HFFc6 (cell line): ENCODE data around the gene OGN. TPM values are rescaled to one million over a fixed set of nuclear protein-coding genes. Genes with fewer than 3 reads are reported as not detected.

ENCODE experiments used
- DNase-seq: peaks from one replicate; pipeline ENCODE4 v3.0.0-alpha.2; 2018
- H3K27ac Mint-ChIP-seq: 2 replicates; pipeline ENCODE4 v1.8.0; 2020; ENCODE audit warnings: mild to moderate bottlenecking, mixed read lengths
- H3K27me3 Mint-ChIP-seq: 2 replicates; pipeline ENCODE4 v1.8.0; 2021; ENCODE audit warnings: mild to moderate bottlenecking, moderate library complexity, mixed read lengths; ENCODE audit not compliant: insufficient read depth
- H3K36me3 Mint-ChIP-seq: 2 replicates; pipeline ENCODE4 v1.8.0; 2021; ENCODE audit warnings: low read depth, mixed read lengths
- H3K4me1 Mint-ChIP-seq: 2 replicates; pipeline ENCODE4 v1.8.0; 2020; ENCODE audit warnings: low read depth, mixed read lengths
- H3K4me3 Mint-ChIP-seq: 2 replicates; pipeline ENCODE4 v1.8.0; 2020; ENCODE audit warnings: mild to moderate bottlenecking, moderate library complexity, mixed read lengths
- H3K9me3 Mint-ChIP-seq: 2 replicates; pipeline ENCODE4 v1.8.0; 2020; ENCODE audit warnings: mild to moderate bottlenecking, mixed read lengths
- CTCF ChIP-seq: fragments of 200-600 bp; sonication (generic); IDR thresholded peaks from 2 replicates; pipeline ENCODE4 v1.5.0; 2021; ENCODE audit warnings: antibody characterized with exemption, mild to moderate bottlenecking
- total RNA-seq, 6 experiments: library from RNA; stranded (reverse); fragmentation: NEBNext Ultra II Directional; extraction: Animal tissue kit (Norgen Biotek cat#: 25700); gene quantifications; 2 replicates in 1 of 6; 3 replicates in 5 of 6; pipeline ENCODE4 v1.2.3, GENCODE V29; 2021

Gene OGN
- total RNA-seq, 6 experiments from 2014 or later: 0.12 TPM; not detected in 5

- Mint-ChIP-seq H3K27me3 (no peaks in the 10 kb centered on the region), H3K27ac (no peak overlapping the region), H3K9me3 (no peaks in the 10 kb centered on the region), H3K4me3 (no peak overlapping the region), H3K4me1 (peaks cover 25% of the 10 kb centered on the region), H3K36me3 (no peaks in the 10 kb centered on the region)
- TF ChIP-seq CTCF: no peak
- no peak for DNase-seq
Observed at GRCh38 chr9:92392690-92393089, 11.7 kb downstream of the OGN start.

GRCh38 chr9:92385953-92386352 is 18.4 kb downstream of the OGN start:
- no peaks in the 10 kb centered on the region for H3K36me3 Mint-ChIP-seq
- no peak for TF ChIP-seq CTCF
- no peak overlapping the region for H3K4me3 Mint-ChIP-seq
- H3K9me3 Mint-ChIP-seq: no peaks in the 10 kb centered on the region
- peaks cover 30% of the 10 kb centered on the region for H3K4me1 Mint-ChIP-seq
- DNase-seq: no peak
- H3K27ac Mint-ChIP-seq: no peak overlapping the region
- no peaks in the 10 kb centered on the region for H3K27me3 Mint-ChIP-seq

GRCh38 chr9:92385477-92385876 is 18.9 kb downstream of the OGN start:
- TF ChIP-seq CTCF: no peak
- no peak for DNase-seq
- H3K4me3 Mint-ChIP-seq: no peak overlapping the region
- H3K36me3 Mint-ChIP-seq: no peaks in the 10 kb centered on the region
- no peaks in the 10 kb centered on the region for H3K27me3 Mint-ChIP-seq
- no peaks in the 10 kb centered on the region for H3K9me3 Mint-ChIP-seq
- H3K27ac Mint-ChIP-seq: no peak overlapping the region
- H3K4me1 Mint-ChIP-seq: peaks cover 30% of the 10 kb centered on the region

DNA sequence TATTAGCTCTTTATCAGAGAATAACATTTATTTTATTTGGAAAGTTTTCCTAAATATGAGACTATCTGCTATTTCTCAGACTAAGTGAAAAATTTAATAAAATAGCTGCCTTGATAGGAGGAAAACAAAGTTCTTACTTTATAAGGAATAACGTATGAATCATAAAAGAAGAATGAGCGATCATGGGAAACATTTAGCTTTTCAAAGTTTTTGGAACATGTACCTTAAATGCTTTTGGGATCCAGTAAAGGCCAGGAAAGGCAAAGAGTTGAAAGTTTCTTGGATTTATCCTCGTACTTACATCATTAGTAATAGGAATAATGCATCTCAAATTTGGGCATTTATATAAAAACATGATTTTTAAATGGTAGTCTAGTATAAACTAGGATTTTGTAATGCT is 19.4 kb downstream of the OGN start:
- no peak for TF ChIP-seq CTCF
- Mint-ChIP-seq H3K36me3 (no peaks in the 10 kb centered on the region), H3K4me3 (no peak overlapping the region), H3K27ac (no peak overlapping the region), H3K9me3 (no peaks in the 10 kb centered on the region), H3K4me1 (peaks cover 27% of the 10 kb centered on the region), H3K27me3 (no peaks in the 10 kb centered on the region)
- no peak for DNase-seq

- H3K27me3 Mint-ChIP-seq: no peaks in the 10 kb centered on the region
- H3K36me3 Mint-ChIP-seq: no peaks in the 10 kb centered on the region
- H3K4me1 Mint-ChIP-seq: peaks cover 27% of the 10 kb centered on the region
- DNase-seq: peak; percentile 28
- peak overlapping the region; percentile 21; the same call in 1 of the 2 replicates for H3K4me3 Mint-ChIP-seq
- H3K9me3 Mint-ChIP-seq: no peaks in the 10 kb centered on the region
- H3K27ac Mint-ChIP-seq: peak overlapping the region; percentile 42
- no peak for TF ChIP-seq CTCF
Observed at GRCh38 chr9:92384375-92384774, 20.0 kb downstream of the OGN start.

DNA sequence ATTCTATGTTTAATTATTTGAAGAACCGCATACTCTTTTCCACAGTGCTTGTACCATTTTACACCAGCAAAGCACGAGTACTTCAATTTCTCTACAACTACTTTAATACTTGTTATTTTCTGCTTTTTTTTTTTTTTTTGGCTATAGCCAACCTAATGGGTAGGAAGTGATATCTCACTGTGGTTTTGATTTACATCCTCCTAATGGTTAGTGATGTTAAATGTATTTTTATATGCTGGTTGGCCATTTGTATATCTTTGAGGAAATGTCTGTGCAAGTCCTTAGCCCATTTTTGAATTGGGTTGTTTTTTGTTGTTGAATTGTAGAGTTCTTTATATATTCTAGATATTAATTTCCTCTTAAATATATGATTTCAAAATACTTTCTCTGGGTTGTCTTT is 22.6 kb downstream of the OGN start:
- Mint-ChIP-seq H3K9me3 (no peaks in the 10 kb centered on the region), H3K27ac (no peak overlapping the region), H3K36me3 (no peaks in the 10 kb centered on the region), H3K27me3 (no peaks in the 10 kb centered on the region), H3K4me1 (peaks cover 35% of the 10 kb centered on the region), H3K4me3 (no peak overlapping the region)
- no peak for TF ChIP-seq CTCF
- DNase-seq: no peak
